CD4-positive, CD25-positive, alpha-beta regulatory T cell (primary cell): ENCODE results near the gene RPRD1B. TPM values are rescaled to one million over a fixed set of nuclear protein-coding genes. Genes with fewer than 3 reads are reported as not detected.

Experiments used
- ATAC-seq, 2 donors: fragments of 150-1000 bp; cut with Tn5 transposase; one replicate each; pipeline ENCODE4 v1.10.0; 2021; ENCODE audit warnings: low read depth in 2 of 2, moderate number of reproducible peaks in 2 of 2, moderate library complexity in 1 of 2
- DNase-seq, 3 donors: peaks; one replicate each; pipeline versions ENCODE4 v3.0.0 to v3.0.0-alpha.2; 2012 to 2022; ENCODE audit warnings: mixed read lengths in 1 of 3
- H3K27ac ChIP-seq: one replicate; pipeline ENCODE4 v1.7.0; 2013; ENCODE audit warnings: mild to moderate bottlenecking, low read length; ENCODE audit not compliant: insufficient read depth, poor library complexity, severe bottlenecking
- H3K27me3 ChIP-seq: one replicate; pipeline ENCODE4 v1.7.0; 2013; ENCODE audit warnings: low read length; ENCODE audit not compliant: control insufficient read depth, insufficient read depth
- H3K36me3 ChIP-seq: one replicate; pipeline ENCODE4 v1.7.0; 2013; ENCODE audit warnings: mild to moderate bottlenecking, low read length, moderate library complexity; ENCODE audit not compliant: control insufficient read depth, insufficient read depth
- H3K4me1 ChIP-seq: 2 replicates; pipeline ENCODE4 v1.7.0; 2013; ENCODE audit warnings: mild to moderate bottlenecking, low read length; ENCODE audit not compliant: insufficient read depth, control insufficient read depth, poor library complexity, severe bottlenecking
- H3K4me3 ChIP-seq: one replicate; pipeline ENCODE4 v1.7.0; 2013; ENCODE audit warnings: low read depth, mild to moderate bottlenecking, low read length, moderate library complexity
- H3K9me3 ChIP-seq, 2 experiments: 1 replicate in 1 of 2; 2 replicates in 1 of 2; pipeline ENCODE4 v1.7.0; 2013; ENCODE audit warnings: low read length in 2 of 2, mild to moderate bottlenecking in 1 of 2, moderate library complexity in 1 of 2; ENCODE audit not compliant: control insufficient read depth in 2 of 2
- H3K27ac Mint-ChIP-seq, 3 donors: one replicate each; pipeline ENCODE4 v1.8.0; 2020 to 2022; ENCODE audit warnings: mild to moderate bottlenecking in 3 of 3, mixed read lengths in 3 of 3, moderate library complexity in 2 of 3
- H3K27me3 Mint-ChIP-seq: one replicate; pipeline ENCODE4 v1.8.0; 2022; ENCODE audit warnings: mild to moderate bottlenecking, mixed read lengths
- H3K36me3 Mint-ChIP-seq: one replicate; pipeline ENCODE4 v1.8.0; 2020; ENCODE audit warnings: mixed read lengths
- H3K4me1 Mint-ChIP-seq, 4 donors: one replicate each; pipeline ENCODE4 v1.8.0; 2020 to 2022; ENCODE audit warnings: mixed read lengths in 4 of 4, mild to moderate bottlenecking in 1 of 4
- H3K4me3 Mint-ChIP-seq, 4 donors: one replicate each; pipeline ENCODE4 v1.8.0; 2020 to 2022; ENCODE audit warnings: mild to moderate bottlenecking in 4 of 4, mixed read lengths in 4 of 4, moderate library complexity in 3 of 4
- H3K9me3 Mint-ChIP-seq, 7 donors: one replicate each; pipeline ENCODE4 v1.8.0; 2020 to 2022; ENCODE audit warnings: mixed read lengths in 7 of 7, mild to moderate bottlenecking in 3 of 7, moderate library complexity in 2 of 7
- polyA plus RNA-seq, 4 donors: library from polyadenylated mRNA; unstranded; fragments of 300-500 nt; fragmentation: Illumina TruSeq; gene quantifications; one replicate each; pipeline ENCODE4 v1.2.3, GENCODE V29; 2021
- total RNA-seq: library from RNA; stranded (reverse); gene quantifications from one replicate; pipeline ENCODE4 v1.2.3, GENCODE V29; 2022

Gene RPRD1B
- total and polyA plus RNA-seq, 5 donors from 2014 or later: 3.8 to 54.0 (median 4.4) TPM

- Mint-ChIP-seq H3K27me3 (no peaks in the 10 kb centered on the region), H3K9me3 (no peaks in the 10 kb centered on the region), H3K4me3 (no peak overlapping the region), H3K36me3 (no peaks in the 10 kb centered on the region), H3K27ac (no peak overlapping the region), H3K4me1 (no peaks in the 10 kb centered on the region)
- ATAC-seq (no peak), DNase-seq (no peak)
- H3K27ac ChIP-seq: no peak overlapping the region
- no peak overlapping the region for H3K4me3 ChIP-seq
- H3K9me3 ChIP-seq: no peaks in the 10 kb centered on the region
- H3K27me3 ChIP-seq: no peaks in the 10 kb centered on the region
- no peaks in the 10 kb centered on the region for H3K36me3 ChIP-seq
- no peaks in the 10 kb centered on the region for H3K4me1 ChIP-seq
Measured at GRCh38 chr20:38125157-38126056, 91.9 kb downstream of the RPRD1B start.

DNA sequence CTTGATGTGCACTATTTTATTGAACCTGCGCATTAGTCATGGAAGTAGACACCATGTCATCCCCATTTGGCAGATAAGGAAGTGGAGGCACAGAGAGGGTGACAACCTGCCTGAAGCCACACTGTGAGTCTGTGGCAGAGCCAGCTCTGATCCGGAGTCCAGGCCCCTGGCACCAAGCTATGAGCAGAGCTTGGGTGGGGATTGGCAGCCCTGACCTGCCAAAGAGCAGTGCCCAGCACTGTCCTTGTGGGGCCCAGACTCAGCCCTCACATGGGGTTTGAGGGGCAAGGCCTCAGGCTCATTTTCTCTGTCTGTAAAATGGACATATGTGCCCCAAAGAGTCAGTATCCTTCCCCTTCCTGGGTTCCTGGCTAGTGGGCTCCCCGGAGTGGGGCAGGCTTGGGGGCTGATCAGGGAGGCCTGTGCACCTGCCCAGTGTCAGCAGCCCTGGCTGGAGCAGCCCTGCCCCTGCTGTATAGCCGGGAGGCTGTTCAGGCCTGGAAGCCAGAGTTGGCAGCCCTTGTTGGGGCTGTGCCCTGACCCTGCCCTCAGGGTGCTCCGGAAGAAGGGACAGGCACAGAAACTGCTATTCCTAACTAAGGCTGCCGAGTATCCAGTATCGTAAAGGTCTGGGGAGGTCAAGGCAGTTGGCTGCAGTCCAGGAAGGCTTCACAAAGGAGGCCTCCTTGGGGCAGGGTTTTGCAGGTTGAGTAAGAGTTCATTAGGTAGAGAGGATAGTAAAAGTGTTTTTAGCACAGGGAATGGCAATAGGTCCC is 92.8 kb downstream of the RPRD1B start:
- no peaks in the 10 kb centered on the region for H3K9me3 Mint-ChIP-seq
- no peak for ATAC-seq

DNA sequence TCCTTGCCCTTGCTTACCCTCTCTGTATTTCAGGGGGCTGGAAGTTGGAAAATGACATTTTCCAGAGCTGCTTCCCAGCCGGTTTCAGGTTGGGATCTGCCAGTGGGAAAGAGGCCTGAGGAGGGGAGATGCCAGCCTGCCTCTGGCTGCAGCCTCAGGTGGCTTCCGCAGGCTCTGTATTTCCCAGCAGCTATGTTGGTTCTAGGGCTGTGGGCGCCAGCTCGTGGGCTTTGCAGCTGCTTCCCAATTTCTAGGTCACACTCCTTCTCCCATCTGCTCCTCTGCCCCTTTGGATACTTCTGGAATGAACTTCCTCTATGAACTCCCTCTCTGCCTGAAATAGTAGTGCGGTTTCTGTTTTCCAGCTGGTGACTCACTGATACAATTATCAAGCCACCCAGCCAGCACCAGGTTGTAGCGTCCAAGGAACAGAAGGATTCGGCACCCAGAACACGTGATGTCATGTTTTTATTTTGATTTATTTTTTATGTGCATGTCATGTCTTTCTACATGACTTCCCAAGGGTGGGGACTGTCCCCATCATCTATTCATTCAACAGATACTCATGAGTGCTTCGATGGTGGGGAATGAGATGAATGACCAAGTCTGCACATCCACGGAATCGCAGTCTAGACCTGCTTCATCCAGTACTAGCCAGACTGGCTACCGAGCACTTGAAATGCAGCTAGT is 93.5 kb downstream of the RPRD1B start:
- H3K4me1 ChIP-seq: no peaks in the 10 kb centered on the region
- Mint-ChIP-seq H3K4me1 (no peaks in the 10 kb centered on the region), H3K36me3 (no peaks in the 10 kb centered on the region), H3K9me3 (no peaks in the 10 kb centered on the region), H3K27me3 (no peaks in the 10 kb centered on the region), H3K27ac (no peak overlapping the region), H3K4me3 (no peak overlapping the region)
- ATAC-seq (no peak), DNase-seq (no peak)
- H3K9me3 ChIP-seq: no peaks in the 10 kb centered on the region
- no peaks in the 10 kb centered on the region for H3K36me3 ChIP-seq
- no peak overlapping the region for H3K27ac ChIP-seq
- H3K4me3 ChIP-seq: no peak overlapping the region
- no peaks in the 10 kb centered on the region for H3K27me3 ChIP-seq

More for the DNA sequence above, 92.8 kb downstream of the RPRD1B start:
- no peak for DNase-seq
- H3K4me3 Mint-ChIP-seq: no peak overlapping the region
- Histone ChIP-seq H3K36me3 (no peaks in the 10 kb centered on the region), H3K27ac (no peak overlapping the region), H3K4me1 (no peaks in the 10 kb centered on the region), H3K27me3 (no peaks in the 10 kb centered on the region), H3K4me3 (no peak overlapping the region), H3K9me3 (no peaks in the 10 kb centered on the region)
- H3K4me1 Mint-ChIP-seq: no peaks in the 10 kb centered on the region
- H3K27ac Mint-ChIP-seq: no peak overlapping the region
- H3K36me3 Mint-ChIP-seq: no peaks in the 10 kb centered on the region
- H3K27me3 Mint-ChIP-seq: no peaks in the 10 kb centered on the region

GRCh38 chr20:38127920-38128528 is 94.5 kb downstream of the RPRD1B start:
- no peak overlapping the region for H3K4me3 ChIP-seq
- ATAC-seq: no peak
- H3K9me3 ChIP-seq: no peaks in the 10 kb centered on the region
- no peaks in the 10 kb centered on the region for H3K4me1 ChIP-seq
- Mint-ChIP-seq H3K27ac (no peak overlapping the region), H3K4me3 (no peak overlapping the region), H3K4me1 (no peaks in the 10 kb centered on the region), H3K27me3 (no peaks in the 10 kb centered on the region), H3K36me3 (no peaks in the 10 kb centered on the region), H3K9me3 (no peaks in the 10 kb centered on the region)
- DNase-seq: no peak
- no peaks in the 10 kb centered on the region for H3K27me3 ChIP-seq
- no peak overlapping the region for H3K27ac ChIP-seq
- no peaks in the 10 kb centered on the region for H3K36me3 ChIP-seq

DNA sequence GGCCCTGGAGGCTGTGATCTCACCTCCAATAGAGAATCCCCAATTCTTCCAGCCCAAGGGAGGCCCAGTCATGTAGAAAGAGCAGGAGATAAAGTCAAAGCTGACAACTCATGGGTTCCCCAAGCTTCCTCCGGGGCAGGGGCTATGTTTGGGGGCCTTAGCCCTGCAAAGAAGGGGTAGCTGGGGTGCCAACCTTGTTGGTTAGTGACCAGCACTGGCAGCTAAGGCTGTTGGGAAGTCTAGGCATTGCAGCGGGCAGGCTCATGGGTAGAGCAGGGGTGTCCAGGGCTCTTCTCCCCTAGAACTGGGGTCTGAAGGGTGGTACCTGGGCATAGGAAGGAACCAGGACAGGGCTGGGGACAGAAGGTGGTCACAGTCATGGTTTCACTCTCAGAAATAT is 95.1 kb downstream of the RPRD1B start:
- H3K36me3 Mint-ChIP-seq: no peaks in the 10 kb centered on the region

DNA sequence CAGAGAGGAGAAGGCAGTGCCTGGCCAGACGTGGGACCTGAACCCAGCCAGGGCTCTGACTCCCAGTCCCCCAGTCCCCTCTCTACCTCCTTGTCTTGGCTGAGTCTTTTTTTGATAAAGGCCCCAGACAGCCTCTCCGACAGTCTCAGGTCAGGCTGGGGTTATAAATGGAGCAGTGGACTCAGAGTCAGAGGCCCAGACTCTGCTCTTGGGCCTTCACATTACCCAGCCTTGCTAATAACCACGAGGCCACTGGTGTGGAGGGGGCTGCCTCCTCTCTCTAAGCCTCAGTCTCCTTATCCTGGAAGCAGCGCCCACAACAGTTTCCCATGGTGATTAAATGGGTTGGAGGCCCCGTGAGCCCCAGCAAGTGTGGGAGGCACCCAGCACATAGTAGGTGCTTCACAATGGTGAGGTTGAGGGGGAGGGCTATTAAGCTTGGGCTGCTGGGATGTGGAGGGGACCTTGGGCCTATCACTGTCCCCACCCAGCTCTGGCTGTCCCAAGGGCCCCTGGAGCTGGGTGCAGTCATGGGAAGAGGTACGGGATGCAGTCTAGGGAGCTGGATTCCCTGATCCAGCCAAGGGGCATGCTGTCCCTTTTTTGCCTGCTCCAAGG is 95.8 kb downstream of the RPRD1B start:
- Mint-ChIP-seq H3K36me3 (no peaks in the 10 kb centered on the region), H3K27ac (no peak overlapping the region), H3K4me3 (no peak overlapping the region), H3K27me3 (no peaks in the 10 kb centered on the region), H3K4me1 (peaks cover 0 to 4% (median 0%) of the 10 kb centered on the region in 4 donors), H3K9me3 (no peaks in the 10 kb centered on the region)
- Histone ChIP-seq H3K36me3 (no peaks in the 10 kb centered on the region), H3K4me1 (no peaks in the 10 kb centered on the region), H3K4me3 (no peak overlapping the region), H3K9me3 (no peaks in the 10 kb centered on the region), H3K27ac (no peak overlapping the region), H3K27me3 (no peaks in the 10 kb centered on the region)
- DNase-seq (no peak), ATAC-seq (no peak)

More for the DNA sequence above, 95.1 kb downstream of the RPRD1B start:
- no peaks in the 10 kb centered on the region for H3K36me3 ChIP-seq
- H3K4me1 ChIP-seq: no peaks in the 10 kb centered on the region
- H3K9me3 ChIP-seq: no peaks in the 10 kb centered on the region
- Mint-ChIP-seq H3K9me3 (no peaks in the 10 kb centered on the region), H3K4me1 (peaks cover 0 to 1% (median 0%) of the 10 kb centered on the region in 4 donors), H3K27me3 (no peaks in the 10 kb centered on the region), H3K27ac (no peak overlapping the region), H3K4me3 (no peak overlapping the region)
- ATAC-seq (no peak), DNase-seq (no peak)
- H3K27ac ChIP-seq: no peak overlapping the region
- no peak overlapping the region for H3K4me3 ChIP-seq
- H3K27me3 ChIP-seq: no peaks in the 10 kb centered on the region
